ENCODE data around the gene SSU72.

Gene SSU72

GRCh38 chr1:1573843-1574720 lies 581 bp downstream of the SSU72 start:
- Histone ChIP-seq H3K9ac (peak overlapping the region; percentile 93 to 100 (median 99)), H3K4me1 (peaks cover 22 to 55% (median 39%) of the 10 kb centered on the region in 10 experiments), H3K27me3 (peaks cover 0 to 31% (median 20%) of the 10 kb centered on the region in 11 experiments; a peak in 14 of 22 replicates), H3K9me3 (replicated peaks in 1 of 11) (no peaks in the 10 kb centered on the region), H3K27ac (peak overlapping the region; percentile 97 to 100 (median 98)), H3K4me2 (peak overlapping the region; percentile 85 to 99 (median 97)), H3K4me3 (peak overlapping the region; percentile 88 to 100 (median 98)), H4K20me1 (peaks cover 45 to 52% (median 47%) of the 10 kb centered on the region in 11 experiments), H3K36me3 (peaks cover 26 to 44% (median 38%) of the 10 kb centered on the region in 11 experiments; a peak in 21 of 22 replicates)
- no peak for TF ChIP-seq Cebpa-rat (IDR thresholded peaks at IDR 0.05)

- Histone ChIP-seq H3K4me2 (no peak overlapping the region), H3K4me1 (peaks cover 17 to 47% (median 36%) of the 10 kb centered on the region in 10 experiments), H3K27ac (no peak overlapping the region), H4K20me1 (peaks cover 93 to 99% (median 95%) of the 10 kb centered on the region in 11 experiments), H3K9ac (peak overlapping the region in 5 of 11 experiments; percentile 7 to 64 (median 26); a peak in 7 of 22 replicates), H3K27me3 (no peaks in the 10 kb centered on the region), H3K4me3 (no peak overlapping the region), H3K36me3 (peaks cover 68 to 91% (median 84%) of the 10 kb centered on the region in 11 experiments), H3K9me3 (replicated peaks in 1 of 11) (no peaks in the 10 kb centered on the region)
- TF ChIP-seq Cebpa-rat (IDR thresholded peaks at IDR 0.05) = no peak
Observed at GRCh38 chr1:1569341-1569740, 5.3 kb downstream of the SSU72 start.

GRCh38 chr1:1567891-1568291 lies 6.8 kb downstream of the SSU72 start:
- no peak for TF ChIP-seq Cebpa-rat (IDR thresholded peaks at IDR 0.05)
- Histone ChIP-seq H3K27ac (no peak overlapping the region), H3K4me1 (peaks cover 22 to 49% (median 36%) of the 10 kb centered on the region in 10 experiments), H3K9ac (peak overlapping the region in 3 of 11 experiments; percentile 10 to 41 (median 41); a peak in 3 of 22 replicates), H3K9me3 (replicated peaks in 1 of 11) (no peaks in the 10 kb centered on the region), H3K4me2 (no peak overlapping the region), H3K27me3 (no peaks in the 10 kb centered on the region), H3K36me3 (peaks cover 82 to 99% (median 94%) of the 10 kb centered on the region in 11 experiments), H4K20me1 (peaks cover 100% of the 10 kb centered on the region in 11 experiments), H3K4me3 (no peak overlapping the region)

GRCh38 chr1:1567152-1567875 lies 7.3 kb downstream of the SSU72 start:
- H3K4me1 ChIP-seq = peaks cover 24 to 51% (median 33%) of the 10 kb centered on the region in 10 experiments; a peak in 19 of 20 replicates
- H3K9me3 ChIP-seq (replicated peaks in 1 of 11) = no peaks in the 10 kb centered on the region
- H4K20me1 ChIP-seq = peaks cover 100% of the 10 kb centered on the region in 11 experiments
- H3K36me3 ChIP-seq = peaks cover 88 to 99% (median 94%) of the 10 kb centered on the region in 11 experiments
- peak overlapping the region in 1 of 11 experiments; percentile 41; a peak in 1 of 22 replicates for H3K9ac ChIP-seq
- H3K4me3 ChIP-seq = no peak overlapping the region
- no peak for TF ChIP-seq Cebpa-rat (IDR thresholded peaks at IDR 0.05)
- H3K4me2 ChIP-seq = no peak overlapping the region
- H3K27me3 ChIP-seq = no peaks in the 10 kb centered on the region
- H3K27ac ChIP-seq = no peak overlapping the region

- H3K4me3 ChIP-seq = no peak overlapping the region
- peaks cover 12 to 47% (median 26%) of the 10 kb centered on the region in 10 experiments; a peak in 18 of 20 replicates for H3K4me1 ChIP-seq
- no peaks in the 10 kb centered on the region for H3K9me3 ChIP-seq (replicated peaks in 1 of 11)
- H4K20me1 ChIP-seq = peaks cover 98 to 100% (median 100%) of the 10 kb centered on the region in 11 experiments
- H3K36me3 ChIP-seq = peaks cover 90 to 100% (median 98%) of the 10 kb centered on the region in 11 experiments
- no peaks in the 10 kb centered on the region for H3K27me3 ChIP-seq
- H3K27ac ChIP-seq = no peak overlapping the region
- no peak for TF ChIP-seq Cebpa-rat (IDR thresholded peaks at IDR 0.05)
- H3K4me2 ChIP-seq = no peak overlapping the region
- no peak overlapping the region for H3K9ac ChIP-seq
Observed at GRCh38 chr1:1565340-1565739, 9.3 kb downstream of the SSU72 start.

- no peaks in the 10 kb centered on the region for H3K9me3 ChIP-seq (replicated peaks in 1 of 11)
- peaks cover 87 to 99% (median 94%) of the 10 kb centered on the region in 11 experiments for H3K36me3 ChIP-seq
- H4K20me1 ChIP-seq = peaks cover 96 to 100% (median 100%) of the 10 kb centered on the region in 11 experiments
- H3K9ac ChIP-seq = 0 out of 22 replicates have a peak overlapping the region, but pooled peaks of 1 of the 11 experiments have one; percentile 8
- H3K4me1 ChIP-seq = peaks cover 1 to 37% (median 22%) of the 10 kb centered on the region in 10 experiments; a peak in 15 of 20 replicates
- H3K27ac ChIP-seq = no peak overlapping the region
- no peak overlapping the region for H3K4me3 ChIP-seq
- TF ChIP-seq Cebpa-rat (IDR thresholded peaks at IDR 0.05) = no peak
- no peak overlapping the region; a peak in 2 of 22 replicates for H3K4me2 ChIP-seq
- no peaks in the 10 kb centered on the region for H3K27me3 ChIP-seq
Observed at GRCh38 chr1:1564268-1564667, 10.4 kb downstream of the SSU72 start.

GRCh38 chr1:1563688-1564087 lies 11.0 kb downstream of the SSU72 start:
- Histone ChIP-seq H3K4me2 (peak overlapping the region in 5 of 11 experiments; percentile 34 to 62 (median 55); a peak in 7 of 22 replicates), H3K27me3 (no peaks in the 10 kb centered on the region), H3K36me3 (peaks cover 84 to 99% (median 90%) of the 10 kb centered on the region in 11 experiments), H3K9ac (peak overlapping the region in 6 of 11 experiments; percentile 8 to 56 (median 40); a peak in 5 of 22 replicates), H3K9me3 (replicated peaks in 1 of 11) (no peaks in the 10 kb centered on the region), H3K27ac (no peak overlapping the region; a peak in 1 of 22 replicates), H4K20me1 (peaks cover 96 to 100% (median 100%) of the 10 kb centered on the region in 11 experiments), H3K4me3 (no peak overlapping the region), H3K4me1 (peaks cover 0 to 37% (median 22%) of the 10 kb centered on the region in 10 experiments; a peak in 14 of 20 replicates)
- TF ChIP-seq Cebpa-rat (IDR thresholded peaks at IDR 0.05) = no peak

GRCh38 chr1:1562556-1563195 lies 12.0 kb downstream of the SSU72 start:
- Histone ChIP-seq H3K27me3 (no peaks in the 10 kb centered on the region), H4K20me1 (peaks cover 93 to 100% (median 100%) of the 10 kb centered on the region in 11 experiments), H3K4me3 (no peak overlapping the region), H3K4me2 (peak overlapping the region in 5 of 11 experiments; percentile 34 to 62 (median 55); a peak in 7 of 22 replicates), H3K9me3 (replicated peaks in 1 of 11) (no peaks in the 10 kb centered on the region), H3K27ac (peak overlapping the region in 3 of 11 experiments; percentile 10 to 17 (median 17); a peak in 3 of 22 replicates), H3K4me1 (peaks cover 0 to 33% (median 22%) of the 10 kb centered on the region in 10 experiments; a peak in 13 of 20 replicates), H3K36me3 (peaks cover 76 to 95% (median 84%) of the 10 kb centered on the region in 11 experiments), H3K9ac (peak overlapping the region in 7 of 11 experiments; percentile 3 to 56 (median 41); a peak in 11 of 22 replicates)
- no peak for TF ChIP-seq Cebpa-rat (IDR thresholded peaks at IDR 0.05)
